Measurements from ENCODE around the gene EXOC3L4. TPM values are rescaled to one million over a fixed set of nuclear protein-coding genes. Genes with fewer than 3 reads are reported as not detected.

The EXOC3L4 gene
- total RNA-seq, 1 donor from 2014 or later, result 0.17 TPM

GRCh38 chr14:103099733-103100280 lies 5.3 kb downstream of the EXOC3L4 start:
- H3K4me3 ChIP-seq (ENCODE audit: low read depth, low read length), result no peak overlapping the region
- DNase-seq (ENCODE audit: low read depth), result no peak
- TF ChIP-seq CTCF (conservative IDR thresholded peaks at IDR 0.05; ENCODE audit: low read depth, low read length), result no peak

GRCh38 chr14:103100281-103101121 lies 6.0 kb downstream of the EXOC3L4 start:
- H3K4me3 ChIP-seq (ENCODE audit: low read depth, low read length), result no peak overlapping the region
- DNase-seq (ENCODE audit: low read depth), result no peak
- TF ChIP-seq CTCF (conservative IDR thresholded peaks at IDR 0.05; ENCODE audit: low read depth, low read length), result no peak

- no peak for DNase-seq (ENCODE audit: low read depth)
- no peak for TF ChIP-seq CTCF (conservative IDR thresholded peaks at IDR 0.05; ENCODE audit: low read depth, low read length)
- H3K4me3 ChIP-seq (ENCODE audit: low read depth, low read length), result no peak overlapping the region
These were observed 6.9 kb downstream of the EXOC3L4 start for GRCh38 chr14:103101257-103101962.

GRCh38 chr14:103101963-103102688 lies 7.6 kb downstream of the EXOC3L4 start:
- DNase-seq (ENCODE audit: low read depth), result no peak
- no peak for TF ChIP-seq CTCF (conservative IDR thresholded peaks at IDR 0.05; ENCODE audit: low read depth, low read length)
- H3K4me3 ChIP-seq (ENCODE audit: low read depth, low read length), result no peak overlapping the region

- H3K4me3 ChIP-seq (ENCODE audit: low read depth, low read length), result no peak overlapping the region
- no peak for TF ChIP-seq CTCF (conservative IDR thresholded peaks at IDR 0.05; ENCODE audit: low read depth, low read length)
- DNase-seq (ENCODE audit: low read depth), result no peak
These were observed 8.2 kb downstream of the EXOC3L4 start for GRCh38 chr14:103102689-103103260.
